KMS-11 (cell line): ENCODE results near the gene NLRX1.

Experiments
- H2AFZ ChIP-seq: fragments of 200-600 bp; sonication (generic); 2 replicates; pipeline ENCODE4 v1.6.1; 2016; ENCODE audit warnings: antibody characterized with exemption, mixed run types, low read depth
- H3K27ac ChIP-seq: fragments of 200-600 bp; sonication (generic); 2 replicates; pipeline ENCODE4 v1.6.1; 2016; ENCODE audit warnings: mild to moderate bottlenecking, mixed run types
- H3K27me3 ChIP-seq: fragments of 200-600 bp; sonication (generic); 2 replicates; pipeline ENCODE4 v1.6.1; 2017; ENCODE audit warnings: mild to moderate bottlenecking, low read depth, mixed run types, moderate library complexity; ENCODE audit not compliant: insufficient read depth
- H3K36me3 ChIP-seq: fragments of 200-600 bp; sonication (generic); 2 replicates; pipeline ENCODE4 v1.6.1; 2017; ENCODE audit warnings: mild to moderate bottlenecking, mixed run types; ENCODE audit not compliant: insufficient read depth
- H3K4me1 ChIP-seq: fragments of 200-600 bp; sonication (generic); 2 replicates; pipeline ENCODE4 v1.6.1; 2016; ENCODE audit warnings: mild to moderate bottlenecking, low read depth, mixed run types; ENCODE audit not compliant: poor library complexity, severe bottlenecking
- H3K4me2 ChIP-seq: fragments of 200-600 bp; sonication (generic); 2 replicates; pipeline ENCODE4 v1.7.0; 2016; ENCODE audit warnings: mild to moderate bottlenecking, mixed run types
- H3K4me3 ChIP-seq: fragments of 200-600 bp; sonication (generic); IDR thresholded peaks from 2 replicates; pipeline ENCODE4 v1.6.1; 2017; ENCODE audit warnings: low read depth, low read length, mixed read lengths; ENCODE audit not compliant: insufficient read depth
- H3K79me2 ChIP-seq: fragments of 200-600 bp; sonication (generic); 2 replicates; pipeline ENCODE4 v1.6.1; 2016; ENCODE audit warnings: low read depth, mixed run types; ENCODE audit not compliant: insufficient read depth
- H3K9ac ChIP-seq: fragments of 200-600 bp; sonication (generic); 2 replicates; pipeline ENCODE4 v1.6.1; 2016; ENCODE audit warnings: mild to moderate bottlenecking, mixed run types
- H4K20me1 ChIP-seq: fragments of 200-600 bp; sonication (generic); 2 replicates; pipeline ENCODE4 v1.6.1; 2016; ENCODE audit warnings: mild to moderate bottlenecking, mixed run types; ENCODE audit not compliant: insufficient read depth
- TF ChIP-seq, protein P1 (sequence below): fragments of 200-600 bp; sonication (generic); conservative IDR thresholded peaks from 2 replicates; pipeline ENCODE4 v1.6.1; 2017; ENCODE audit warnings: low read depth, mild to moderate bottlenecking, antibody characterized with exemption, low read length, moderate library complexity, mixed read lengths

The NLRX1 gene

DNA sequence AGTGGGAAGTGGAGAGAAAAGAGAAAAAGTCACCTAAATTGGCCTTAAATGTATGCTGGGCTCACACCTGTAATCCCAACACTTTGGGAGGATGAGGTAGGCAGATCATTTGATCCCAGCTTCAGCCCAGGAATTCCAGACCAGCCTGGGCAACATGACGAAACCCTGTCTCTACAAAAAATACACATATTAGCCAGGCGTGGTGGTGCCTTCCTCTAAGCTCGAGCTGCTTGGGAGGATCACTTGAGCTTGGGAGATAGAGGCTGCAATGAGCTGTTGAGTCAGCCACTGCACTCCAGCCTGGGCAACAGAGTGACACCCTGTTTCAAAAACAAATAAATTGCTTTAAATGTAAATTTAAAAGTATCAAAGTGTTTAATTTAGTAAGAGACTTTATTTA, 41.5 kb downstream of the NLRX1 start:
- Histone ChIP-seq H3K4me3 (no peak overlapping the region), H3K27me3 (no peaks in the 10 kb centered on the region), H3K4me2 (no peak overlapping the region), H3K36me3 (no peaks in the 10 kb centered on the region), H3K4me1 (peaks cover 13% of the 10 kb centered on the region), H3K27ac (no peak overlapping the region), H3K79me2 (peaks cover 35% of the 10 kb centered on the region; the same call in 1 of the 2 replicates), H4K20me1 (no peaks in the 10 kb centered on the region), H3K9ac (no peak overlapping the region), H2AFZ (no peak overlapping the region)
- TF ChIP-seq, protein P1, sequence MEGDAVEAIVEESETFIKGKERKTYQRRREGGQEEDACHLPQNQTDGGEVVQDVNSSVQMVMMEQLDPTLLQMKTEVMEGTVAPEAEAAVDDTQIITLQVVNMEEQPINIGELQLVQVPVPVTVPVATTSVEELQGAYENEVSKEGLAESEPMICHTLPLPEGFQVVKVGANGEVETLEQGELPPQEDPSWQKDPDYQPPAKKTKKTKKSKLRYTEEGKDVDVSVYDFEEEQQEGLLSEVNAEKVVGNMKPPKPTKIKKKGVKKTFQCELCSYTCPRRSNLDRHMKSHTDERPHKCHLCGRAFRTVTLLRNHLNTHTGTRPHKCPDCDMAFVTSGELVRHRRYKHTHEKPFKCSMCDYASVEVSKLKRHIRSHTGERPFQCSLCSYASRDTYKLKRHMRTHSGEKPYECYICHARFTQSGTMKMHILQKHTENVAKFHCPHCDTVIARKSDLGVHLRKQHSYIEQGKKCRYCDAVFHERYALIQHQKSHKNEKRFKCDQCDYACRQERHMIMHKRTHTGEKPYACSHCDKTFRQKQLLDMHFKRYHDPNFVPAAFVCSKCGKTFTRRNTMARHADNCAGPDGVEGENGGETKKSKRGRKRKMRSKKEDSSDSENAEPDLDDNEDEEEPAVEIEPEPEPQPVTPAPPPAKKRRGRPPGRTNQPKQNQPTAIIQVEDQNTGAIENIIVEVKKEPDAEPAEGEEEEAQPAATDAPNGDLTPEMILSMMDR, result no peak

GRCh38 chr11:119218141-119218878, 49.8 kb downstream of the NLRX1 start:
- TF ChIP-seq, protein P1, result no peak
- Histone ChIP-seq H3K36me3 (no peaks in the 10 kb centered on the region), H4K20me1 (no peaks in the 10 kb centered on the region), H3K9ac (no peak overlapping the region), H3K4me2 (no peak overlapping the region), H2AFZ (no peak overlapping the region), H3K27me3 (no peaks in the 10 kb centered on the region), H3K4me1 (no peaks in the 10 kb centered on the region), H3K4me3 (no peak overlapping the region), H3K79me2 (0 out of 2 replicates have a peak, but pooled peaks cover 3% of the 10 kb centered on the region), H3K27ac (no peak overlapping the region)

GRCh38 chr11:119222308-119222707, 53.8 kb downstream of the NLRX1 start:
- Histone ChIP-seq H3K79me2 (0 out of 2 replicates have a peak, but pooled peaks cover 3% of the 10 kb centered on the region), H3K36me3 (no peaks in the 10 kb centered on the region), H3K27ac (no peak overlapping the region), H2AFZ (no peak overlapping the region), H3K27me3 (no peaks in the 10 kb centered on the region), H3K4me1 (no peaks in the 10 kb centered on the region), H3K4me3 (no peak overlapping the region), H3K4me2 (no peak overlapping the region), H4K20me1 (no peaks in the 10 kb centered on the region), H3K9ac (no peak overlapping the region)
- TF ChIP-seq, protein P1, result no peak

DNA sequence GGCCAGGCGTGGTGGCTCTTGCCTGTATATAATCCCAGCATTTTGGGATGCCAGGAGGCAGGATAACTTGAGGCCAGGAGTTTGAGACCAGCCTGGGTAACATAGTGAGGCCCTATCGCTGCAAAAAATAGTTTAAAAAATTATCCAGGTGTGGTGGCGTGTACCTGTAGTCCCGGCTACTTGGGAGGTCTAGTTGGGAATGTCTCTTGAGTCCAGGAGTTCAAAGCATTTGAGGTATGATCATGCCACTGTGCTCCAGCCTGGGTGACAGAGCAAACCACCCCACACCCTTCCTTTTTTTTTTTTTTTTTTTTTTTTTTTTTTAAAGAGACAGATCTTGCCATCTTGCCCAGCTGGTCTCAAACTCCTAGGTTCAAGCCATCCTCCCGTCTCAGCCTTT, 54.4 kb downstream of the NLRX1 start:
- H2AFZ ChIP-seq, result no peak overlapping the region
- 0 out of 2 replicates have a peak, but pooled peaks cover 3% of the 10 kb centered on the region for H3K79me2 ChIP-seq
- TF ChIP-seq, protein P1, result no peak
- H4K20me1 ChIP-seq, result no peaks in the 10 kb centered on the region
- H3K9ac ChIP-seq, result no peak overlapping the region
- no peak overlapping the region for H3K4me3 ChIP-seq
- H3K27me3 ChIP-seq, result no peaks in the 10 kb centered on the region
- H3K36me3 ChIP-seq, result no peaks in the 10 kb centered on the region
- H3K4me1 ChIP-seq, result no peaks in the 10 kb centered on the region
- no peak overlapping the region for H3K27ac ChIP-seq
- H3K4me2 ChIP-seq, result no peak overlapping the region
